Omental fat pad (tissue), 4 donors: ENCODE results near the gene RNF123. TPM values are rescaled to one million over a fixed set of nuclear protein-coding genes. Genes with fewer than 3 reads are reported as not detected.

Source experiments
- ATAC-seq: fragments of 150-250 bp; one replicate; pipeline ENCODE4 v1.9.1; 2016; ENCODE audit warnings: mild to moderate bottlenecking, moderate library complexity; ENCODE audit not compliant: low FRiP score
- DNase-seq: peaks from one replicate; pipeline ENCODE4 v3.0.0-alpha.2; 2019; ENCODE audit warnings: low spot score
- CTCF ChIP-seq, 3 donors: fragments of 450-650 bp; IDR thresholded peaks; one replicate each; pipeline ENCODE4 v1.5.1; 2016 to 2017; ENCODE audit warnings: antibody characterized with exemption in 3 of 3, mild to moderate bottlenecking in 3 of 3, moderate library complexity in 2 of 3
- total RNA-seq, 4 donors: library from RNA; depleted of rRNA; stranded (reverse); fragments of >200 nt; gene quantifications; one replicate each; pipeline ENCODE4 v1.1.0, GENCODE V29; 2016

The RNF123 gene
- total RNA-seq, 4 donors from 2014 or later: 22.2 to 28.7 (median 26.7) TPM

- DNase-seq: no peak
- peak; percentile 25 for ATAC-seq
- TF ChIP-seq CTCF (IDR thresholded peaks at IDR 0.05): peak in 1 of 3 donors; percentile 59
These were observed 17.8 kb upstream of the RNF123 start for GRCh38 chr3:49671291-49672288.

- TF ChIP-seq CTCF (IDR thresholded peaks at IDR 0.05): no peak
- no peak for DNase-seq
- no peak for ATAC-seq
These were observed 16.1 kb upstream of the RNF123 start for GRCh38 chr3:49673121-49673714.

- no peak for TF ChIP-seq CTCF (IDR thresholded peaks at IDR 0.05)
- DNase-seq (peak; percentile 85), ATAC-seq (peak; percentile 92)
These were observed 15.5 kb upstream of the RNF123 start, which contains the start of gene APEH for GRCh38 chr3:49673715-49674496. Gene APEH (plus strand): TSS chr3:49674351. CDS start chr3:49674402, 51 bp downstream.

DNA sequence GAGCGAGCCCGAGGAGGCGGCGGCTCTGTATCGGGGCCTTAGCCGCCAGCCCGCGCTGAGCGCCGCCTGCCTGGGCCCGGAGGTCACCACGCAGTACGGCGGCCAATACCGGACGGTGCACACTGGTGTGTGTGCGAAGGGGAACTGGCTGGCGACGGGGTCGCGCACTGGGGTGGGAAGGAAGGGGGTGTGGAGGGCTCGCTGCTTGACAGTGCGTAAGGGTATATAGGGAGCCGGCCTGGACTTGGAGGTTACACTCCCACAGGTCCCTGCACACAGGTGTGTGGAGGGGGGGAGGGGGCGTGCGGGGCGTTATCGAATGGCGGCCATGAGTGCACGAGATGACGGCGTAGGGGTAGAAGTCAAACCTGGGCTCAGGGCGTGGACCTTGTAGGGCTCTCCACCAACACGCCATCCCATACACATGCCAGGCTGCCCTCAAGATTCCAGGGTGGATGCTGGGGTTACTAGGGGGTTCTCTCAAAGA lies 14.8 kb upstream of the RNF123 start:
- no peak for TF ChIP-seq CTCF (IDR thresholded peaks at IDR 0.05)
- DNase-seq (no peak), ATAC-seq (peak; percentile 21)

- ATAC-seq: no peak
- TF ChIP-seq CTCF (IDR thresholded peaks at IDR 0.05): no peak
- no peak for DNase-seq
These were observed 13.4 kb upstream of the RNF123 start for GRCh38 chr3:49675912-49676311.

GRCh38 chr3:49680493-49681231 lies 8.7 kb upstream of the RNF123 start:
- DNase-seq (no peak), ATAC-seq (no peak)
- no peak for TF ChIP-seq CTCF (IDR thresholded peaks at IDR 0.05)
